Stimulated activated CD4-positive, alpha-beta T cell treated with anti-CD3 and anti-CD28 coated beads, Interleukin-2, amount 100 ng/mL, for 4 hours (primary cell): ENCODE results near the gene MKI67.

ENCODE experiments used
- DNase-seq: peaks from one replicate; pipeline ENCODE4 v3.0.0-alpha.2; 2020; ENCODE audit warnings: low read depth

Gene MKI67

GRCh38 chr10:128065881-128066534, 60.2 kb downstream of the MKI67 start:
- no peak for DNase-seq

- DNase-seq, result no peak
Observed at GRCh38 chr10:128064970-128065580, 61.1 kb downstream of the MKI67 start.

- peak; percentile 82 for DNase-seq
Observed at GRCh38 chr10:128064108-128064969, 61.9 kb downstream of the MKI67 start.

- DNase-seq, result no peak
Observed at GRCh38 chr10:128063736-128064107, 62.5 kb downstream of the MKI67 start.

- DNase-seq, result peak; percentile 41
Observed at GRCh38 chr10:128062881-128063563, 63.2 kb downstream of the MKI67 start.

GRCh38 chr10:128062331-128062880, 63.8 kb downstream of the MKI67 start:
- DNase-seq, result no peak

- DNase-seq, result no peak
Observed at GRCh38 chr10:128061306-128062300, 64.6 kb downstream of the MKI67 start.

- DNase-seq, result no peak
Observed at GRCh38 chr10:128060341-128061250, 65.6 kb downstream of the MKI67 start.

GRCh38 chr10:128059982-128060293, 66.3 kb downstream of the MKI67 start:
- no peak for DNase-seq

- DNase-seq, result no peak
Observed at GRCh38 chr10:128059266-128059981, 66.8 kb downstream of the MKI67 start.

- no peak for DNase-seq
Observed at GRCh38 chr10:128058750-128059134, 67.5 kb downstream of the MKI67 start.

GRCh38 chr10:128058106-128058749, 68.0 kb downstream of the MKI67 start:
- no peak for DNase-seq

- DNase-seq, result no peak
Observed at GRCh38 chr10:128056303-128057050, 69.7 kb downstream of the MKI67 start.

- no peak for DNase-seq
Observed at GRCh38 chr10:128055061-128055868, 71.0 kb downstream of the MKI67 start.

GRCh38 chr10:128054163-128054970, 71.9 kb downstream of the MKI67 start:
- no peak for DNase-seq

- no peak for DNase-seq
Observed at GRCh38 chr10:128053356-128053755, 72.9 kb downstream of the MKI67 start.
